ENCODE measurements around the gene PTPRT. TPM values are rescaled to one million over a fixed set of nuclear protein-coding genes. Genes with fewer than 3 reads are reported as not detected.

The PTPRT gene
- not detected for total RNA-seq

GRCh38 chr20:43189554-43190331, at the start of gene PTPRT:
Gene PTPRT, minus strand, starts transcription at chr20:43189906. Its CDS starts 173 bp downstream, at chr20:43189733.

Small RNA genes lying within 50 kb of the gene (small RNA-seq; reads per million reads assigned to genes)
- 0 reads per million in 2 donors for gene RN7SKP100
